Measurements from ENCODE around the gene EPS8L3.

GRCh38 chr1:109726728-109727373 is 36.9 kb downstream of the EPS8L3 start:
- no peak for TF ChIP-seq CTCF (conservative IDR thresholded peaks at IDR 0.05; ENCODE audit: low read depth, low read length)
- TF ChIP-seq EZH2 (IDR thresholded peaks at IDR 0.05; ENCODE audit: borderline replicate concordance, low read depth, low read length, poor library complexity, severe bottlenecking): no peak

All from A673 (cell line).